HG02884 (cell line): Measurements from ENCODE around the gene PES1.
"Not testable (repeated sequence)": the region's sequence is repeated elsewhere in the genome, so short reads cannot be mapped to it uniquely, and the experiment has no call there.

ENCODE experiments used
- ATAC-seq: cut with Tn5 transposase; IDR thresholded peaks from one replicate; pipeline ENCODE4 v1.9.1; 2021; ENCODE audit warnings: mild to moderate bottlenecking, moderate library complexity; ENCODE audit not compliant: unreplicated experiment

PES1 gene

DNA sequence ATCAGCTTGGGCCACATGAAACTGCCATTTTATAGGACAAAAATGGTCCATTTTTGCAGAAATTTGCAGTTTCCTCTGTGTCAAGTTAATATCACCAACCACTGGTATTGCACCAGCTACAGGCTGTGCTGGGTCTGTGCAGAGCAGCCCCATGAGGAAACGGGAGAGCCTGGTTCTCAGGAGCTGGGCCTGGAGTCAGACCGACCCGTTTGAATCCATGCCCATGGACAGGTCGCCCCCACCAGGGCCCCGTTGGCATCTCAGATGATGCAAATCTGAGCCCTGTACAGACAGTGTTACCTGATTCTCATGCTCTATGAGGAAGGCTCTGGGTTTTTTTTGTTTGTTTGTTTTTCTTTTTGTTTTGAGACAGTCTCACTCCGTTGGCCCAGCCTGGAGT lies 35.3 kb downstream of the PES1 start:
- ATAC-seq = no peak

- no peak for ATAC-seq
These were observed 36.2 kb downstream of the PES1 start for GRCh38 chr22:30555282-30556210.

DNA sequence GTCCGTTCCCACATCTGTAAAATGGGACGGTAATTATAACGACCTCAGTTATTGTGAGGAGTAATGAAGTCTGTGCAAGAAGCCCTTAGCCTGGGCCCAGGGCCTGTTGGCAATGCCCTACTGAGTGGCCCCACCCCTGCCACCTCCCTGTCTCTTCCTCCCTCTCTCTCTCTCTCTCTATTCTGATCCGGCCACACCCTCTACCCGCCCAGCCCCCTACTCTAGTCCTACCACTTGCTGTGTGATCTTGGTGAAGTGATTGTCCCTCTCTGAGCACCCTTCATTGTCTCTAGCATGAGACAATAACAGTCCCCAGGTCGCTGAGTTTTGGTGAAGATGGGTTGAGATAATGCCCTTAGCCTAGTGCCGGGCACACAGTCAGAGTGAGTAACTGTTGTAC lies 37.7 kb downstream of the PES1 start:
- ATAC-seq = no peak

DNA sequence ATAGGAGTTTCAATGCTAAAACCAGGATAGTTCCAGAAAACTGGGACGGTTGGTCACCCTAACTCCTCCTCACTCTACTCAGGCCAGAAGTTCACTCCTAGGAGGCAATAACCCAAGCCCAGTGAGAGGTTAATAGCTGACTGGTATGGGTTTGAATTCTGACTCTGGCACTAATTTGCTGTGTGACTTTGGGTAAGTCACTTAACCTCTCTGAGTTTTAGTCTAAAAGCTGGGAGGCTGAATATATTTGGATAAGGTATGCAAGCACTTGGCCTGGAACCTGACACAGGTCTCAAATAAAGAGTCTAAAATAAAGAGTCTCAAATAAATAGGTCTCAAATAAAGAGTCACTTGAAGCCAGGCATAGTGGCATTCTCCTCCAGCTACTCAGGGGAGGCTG lies 39.0 kb downstream of the PES1 start:
- no peak for ATAC-seq

- ATAC-seq = not testable (repeated sequence)
These were observed 39.9 kb downstream of the PES1 start for GRCh38 chr22:30551813-30552212.

DNA sequence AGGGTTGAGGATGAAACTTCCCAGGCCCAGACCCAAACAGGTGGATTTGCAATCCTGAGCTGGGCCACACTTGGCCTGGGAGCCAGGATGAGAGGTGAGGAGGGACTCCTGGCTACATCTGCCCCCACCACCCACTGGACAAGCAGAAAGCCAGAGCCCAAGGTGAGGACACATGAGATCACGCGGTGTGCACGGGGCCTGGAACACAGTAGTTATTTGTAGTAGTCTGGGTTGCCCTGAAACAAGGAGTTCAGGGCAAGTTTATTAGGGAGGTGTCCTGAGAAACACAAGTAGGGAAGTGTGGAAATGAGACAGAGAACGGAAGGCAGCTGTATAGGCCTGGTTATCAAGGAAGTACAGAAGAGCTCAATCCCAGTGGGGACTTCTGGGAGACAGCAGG lies 44.5 kb downstream of the PES1 start:
- ATAC-seq = no peak

GRCh38 chr22:30546616-30547015 lies 45.1 kb downstream of the PES1 start, which contains the start of gene SEC14L6:
TSS of gene SEC14L6 (minus strand) at chr22:30546741. CDS start at chr22:30546682, 59 bp downstream.
- no peak for ATAC-seq

- ATAC-seq = no peak
These were observed 48.9 kb downstream of the PES1 start for GRCh38 chr22:30542811-30543188.

DNA sequence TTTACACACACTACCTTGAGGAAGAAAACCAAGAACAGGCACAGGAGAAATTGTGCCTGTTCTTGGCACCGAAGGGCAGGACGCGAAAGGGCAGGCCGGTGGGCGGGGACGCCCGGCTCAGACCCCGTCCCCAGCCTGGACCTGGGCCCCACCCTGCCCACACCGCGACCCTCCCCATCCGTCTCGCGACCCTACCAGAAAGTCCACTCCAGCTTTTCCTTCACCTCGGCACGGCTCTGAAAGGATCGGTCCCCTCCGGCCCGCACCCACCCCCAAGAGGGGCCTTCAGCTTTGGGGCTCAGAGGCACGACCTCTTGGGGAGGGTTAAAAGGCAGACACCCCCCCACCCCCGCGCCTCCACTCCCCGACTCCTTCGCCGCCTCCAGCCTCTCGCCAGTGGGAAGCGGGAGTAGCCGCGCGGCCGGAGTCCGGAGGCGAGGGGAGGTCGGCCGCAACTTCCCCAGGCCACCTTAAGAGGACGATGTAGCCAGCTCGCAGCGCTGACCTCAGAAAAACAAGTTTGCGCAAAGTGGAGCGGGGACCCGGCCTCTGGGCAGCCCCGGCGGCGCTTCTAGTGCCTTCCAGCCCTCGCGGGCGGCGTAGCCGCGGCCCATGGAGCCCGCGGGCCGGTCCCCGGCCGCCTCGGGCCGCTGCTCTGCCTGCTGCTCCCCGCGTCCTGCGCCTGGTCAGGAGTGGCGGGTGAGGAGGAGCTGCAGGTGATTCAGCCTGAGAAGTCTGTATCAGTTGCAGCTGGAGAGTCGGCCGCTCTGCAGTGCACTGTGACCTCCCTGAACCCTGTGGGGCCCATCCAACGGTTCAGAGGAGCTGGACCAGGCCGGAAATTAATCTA lies 49.5 kb downstream of the PES1 start:
- ATAC-seq = no peak

- not testable (repeated sequence) for ATAC-seq
These were observed 50.2 kb downstream of the PES1 start for GRCh38 chr22:30541511-30541910.

GRCh38 chr22:30539368-30539767 lies 52.3 kb downstream of the PES1 start:
- ATAC-seq = no peak

DNA sequence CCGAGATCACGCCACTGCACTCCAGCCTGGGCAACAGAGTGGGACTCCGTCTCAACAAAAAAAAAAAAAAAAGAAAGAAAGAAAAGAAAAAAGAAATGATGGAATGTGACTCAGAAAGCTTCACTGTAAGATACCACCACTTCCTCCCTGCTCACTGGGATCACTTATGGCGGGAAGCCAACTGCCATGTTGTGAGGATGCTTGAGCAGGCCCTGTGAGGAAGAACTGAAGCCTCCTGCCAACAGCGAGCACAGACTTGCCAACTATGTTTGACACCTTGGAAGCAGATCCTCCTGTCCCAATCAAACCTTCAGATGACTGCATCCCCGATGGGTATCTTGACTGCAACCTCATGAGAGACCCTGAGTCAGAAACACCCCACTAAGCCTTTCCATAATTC lies 53.4 kb downstream of the PES1 start:
- no peak for ATAC-seq

DNA sequence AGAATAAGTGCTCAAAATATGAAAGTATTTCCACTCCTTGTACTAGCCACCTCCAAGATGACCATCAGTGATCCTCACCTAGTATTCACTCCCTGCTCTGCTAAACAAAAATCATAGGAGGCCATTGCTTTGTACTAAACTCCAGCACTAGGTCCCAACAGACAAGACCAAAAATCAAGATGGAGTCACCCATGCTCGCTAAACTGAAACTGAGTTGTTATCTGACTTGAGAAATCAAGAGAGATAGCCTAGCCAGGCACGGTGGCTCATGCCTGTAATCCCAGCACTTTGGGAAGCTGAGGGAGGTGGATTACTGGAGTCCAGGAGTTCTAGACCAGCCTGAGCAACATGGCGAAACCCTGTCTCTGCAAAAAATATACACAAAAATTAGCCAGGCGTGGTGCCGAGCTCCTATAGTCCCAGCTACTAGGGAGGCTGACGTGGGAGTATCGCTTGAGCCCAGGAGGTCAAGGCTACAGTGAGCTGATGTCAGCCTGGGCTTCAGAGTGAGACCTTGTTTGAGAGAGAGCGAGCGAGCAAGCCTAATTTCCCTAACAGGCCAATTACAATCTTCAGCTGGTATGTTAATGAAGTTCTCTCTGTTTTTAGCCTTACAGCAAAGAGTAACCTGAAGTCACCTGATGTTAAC lies 54.5 kb downstream of the PES1 start:
- no peak for ATAC-seq

DNA sequence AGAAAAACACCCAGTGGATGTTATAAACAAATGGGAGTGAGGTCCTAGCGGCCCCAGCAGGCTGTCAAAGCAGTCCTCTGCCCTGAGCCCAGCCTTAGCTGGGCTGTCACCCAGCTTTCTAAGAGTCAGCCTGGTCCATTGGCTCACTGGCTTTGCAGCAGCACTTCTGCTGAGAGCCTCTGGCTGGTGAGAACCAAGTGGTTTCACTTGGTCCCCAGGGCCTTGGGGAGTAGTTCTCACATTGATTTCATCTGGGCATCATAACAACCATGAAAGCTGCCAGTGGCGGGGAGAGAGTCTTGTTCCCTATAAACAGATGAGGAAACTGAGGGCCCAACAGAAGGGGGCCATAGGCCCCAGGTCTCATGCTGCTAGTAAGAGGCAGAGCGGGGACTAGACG lies 56.5 kb downstream of the PES1 start:
- no peak for ATAC-seq

DNA sequence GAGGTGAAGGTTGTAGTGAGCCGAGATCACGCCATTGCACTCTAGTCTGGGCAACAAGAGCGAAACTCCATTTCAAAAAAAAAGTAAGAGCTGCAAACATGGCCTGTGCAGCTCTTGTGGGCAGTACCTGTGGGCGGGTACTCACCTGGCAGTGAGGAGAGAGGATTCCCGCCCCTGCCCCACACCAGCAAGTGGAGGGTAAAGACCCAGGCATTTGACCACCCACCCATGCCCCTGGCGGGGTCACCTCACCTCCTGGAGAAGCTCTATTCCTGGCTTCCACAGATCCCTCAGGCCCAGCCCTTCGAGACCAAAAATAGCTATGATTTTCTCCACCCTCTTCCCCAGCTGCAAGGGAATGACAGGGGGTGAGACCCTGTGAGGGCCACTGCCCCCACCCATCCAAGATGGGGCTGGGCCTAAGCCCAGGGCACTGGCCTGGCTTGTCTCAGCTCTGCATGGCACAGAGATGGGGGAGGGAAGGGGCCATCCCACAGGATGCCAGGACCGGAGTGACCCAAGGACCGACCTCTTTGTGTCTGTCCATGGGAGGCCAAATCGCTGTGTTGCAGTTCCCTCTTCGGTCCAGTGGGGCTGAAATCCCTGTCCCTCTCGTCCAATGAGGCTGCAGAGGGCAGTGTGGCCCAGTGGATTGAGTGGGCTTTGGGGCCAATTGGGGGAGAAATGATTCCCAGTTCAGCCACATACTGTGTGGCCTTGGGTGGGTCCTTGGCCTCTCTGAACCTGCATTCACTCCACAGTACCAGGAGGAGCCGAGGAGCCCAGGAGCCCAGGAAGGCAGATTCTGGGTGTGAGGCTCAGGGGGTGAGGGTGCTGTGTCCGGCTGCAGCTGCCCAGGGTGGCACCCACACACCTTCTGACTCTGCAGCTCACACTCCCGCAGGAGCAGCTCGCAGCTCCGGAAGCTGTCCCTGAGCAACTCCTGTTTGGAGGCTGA lies 59.8 kb downstream of the PES1 start:
- ATAC-seq = no peak

DNA sequence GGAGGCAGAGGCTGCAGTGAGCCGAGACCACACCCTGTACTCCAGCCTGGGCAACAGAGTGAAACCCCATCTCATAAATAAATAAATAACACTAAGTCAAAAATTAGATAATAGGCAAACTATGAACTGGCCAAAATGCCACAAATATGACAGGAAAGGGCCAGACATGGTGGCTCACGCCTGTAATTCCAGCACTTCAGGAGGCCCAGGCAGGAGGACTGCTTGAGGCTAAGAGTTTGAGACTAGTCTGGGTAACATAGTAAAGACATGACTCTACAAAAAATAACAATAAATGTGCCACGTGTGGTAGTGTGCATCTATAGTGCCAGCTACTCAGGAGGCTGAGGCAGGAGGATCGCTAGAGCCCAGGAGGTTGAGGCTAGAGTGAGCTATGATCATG lies 65.1 kb downstream of the PES1 start:
- ATAC-seq = no peak
